Lung (tissue), 12 donors: ENCODE results near the gene TCP10L. TPM values are rescaled to one million over a fixed set of nuclear protein-coding genes. Genes with fewer than 3 reads are reported as not detected.

Source experiments
- ATAC-seq: fragments of 200-7000 bp; cut with Tn5 transposase; one replicate; pipeline ENCODE4 v1.9.1; 2020; ENCODE audit warnings: moderate number of reproducible peaks; ENCODE audit not compliant: insufficient read depth, low FRiP score
- DNase-seq, 3 donors: peaks; one replicate each; pipeline ENCODE4 v3.0.0-alpha.2; 2013 to 2017
- H3K27ac ChIP-seq, 2 donors: one replicate each; pipeline ENCODE4 v1.5.1; 2013; ENCODE audit warnings: mild to moderate bottlenecking in 2 of 2, moderate library complexity in 2 of 2, control low read depth in 1 of 2, inconsistent platforms in 1 of 2, low read depth in 1 of 2, low read length in 1 of 2
- H3K27me3 ChIP-seq, 3 donors: one replicate each; pipeline ENCODE4 v1.5.1; 2013; ENCODE audit warnings: low read length in 2 of 3; ENCODE audit not compliant: control insufficient read depth in 3 of 3, insufficient read depth in 3 of 3
- H3K36me3 ChIP-seq, 4 donors: one replicate each; pipeline ENCODE4 v1.5.1; 2013; ENCODE audit warnings: low read length in 4 of 4, mild to moderate bottlenecking in 1 of 4, moderate library complexity in 1 of 4; ENCODE audit not compliant: control insufficient read depth in 4 of 4, insufficient read depth in 4 of 4
- H3K4me1 ChIP-seq, 5 donors: one replicate each; pipeline ENCODE4 v1.5.1; 2013; ENCODE audit warnings: low read length in 5 of 5, mild to moderate bottlenecking in 2 of 5, moderate library complexity in 1 of 5; ENCODE audit not compliant: control insufficient read depth in 5 of 5, insufficient read depth in 5 of 5
- H3K4me3 ChIP-seq: one replicate; pipeline ENCODE4 v1.5.1; 2013; ENCODE audit warnings: mild to moderate bottlenecking, control low read depth, moderate library complexity
- H3K9ac ChIP-seq, 2 donors: one replicate each; pipeline ENCODE4 v1.5.1; 2013; ENCODE audit warnings: low read length in 2 of 2, control low read depth in 1 of 2; ENCODE audit not compliant: insufficient read depth in 1 of 2
- H3K9me3 ChIP-seq, 4 donors: one replicate each; pipeline ENCODE4 v1.5.1; 2013; ENCODE audit warnings: low read length in 3 of 4, mild to moderate bottlenecking in 1 of 4, moderate library complexity in 1 of 4; ENCODE audit not compliant: control insufficient read depth in 4 of 4, insufficient read depth in 3 of 4
- CTCF ChIP-seq: IDR thresholded peaks from 2 replicates; pipeline ENCODE4 v1.5.1; 2012; ENCODE audit warnings: mild to moderate bottlenecking; ENCODE audit errors: control extremely low read depth, extremely low read depth
- WGBS, 2 donors: extraction: QIAGEN DNeasy Blood & Tissue Kit; methylation state at CpG; one replicate each; pipeline ENCODE4 v1.1.7; 2013; 5-methylcytosine and 5-hydroxymethylcytosine counted together
- polyA plus RNA-seq, 2 donors: library from polyadenylated mRNA; stranded (reverse); fragments of 200-250 nt; gene quantifications; one replicate each; pipeline ENCODE4 v1.2.1, GENCODE V29; 2013
- total RNA-seq, 2 donors: library from RNA; depleted of rRNA in 1 of 2; stranded (reverse); fragments of >200 nt in 1 of 2; gene quantifications; one replicate each; pipeline ENCODE4 v1.2.1, GENCODE V29; 2014 to 2021
- donor health status: control.
- donor health status: control.
- donor health status: Bipolar disorder and iron deficiency.
- donor health status: healthy.
- donor health status: DM: yes; HTN: yes; CAD: no.

Gene TCP10L
- total and polyA plus RNA-seq, 4 donors, result 0.25 to 0.71 (median 0.54) TPM

GRCh38 chr21:32608851-32609250, 23.5 kb upstream of the TCP10L start:
- Histone ChIP-seq H3K9ac (no peak overlapping the region), H3K4me3 (no peak overlapping the region), H3K9me3 (no peaks in the 10 kb centered on the region), H3K27me3 (no peaks in the 10 kb centered on the region), H3K36me3 (peaks cover 4 to 36% (median 18%) of the 10 kb centered on the region in 4 donors), H3K4me1 (peaks cover 0 to 11% (median 4%) of the 10 kb centered on the region in 5 donors), H3K27ac (no peak overlapping the region)
- WGBS, 2 donors, result 94 to 95% methylated on average over 5 of the region's 5 CpGs
- TF ChIP-seq CTCF, result no peak
- DNase-seq (no peak), ATAC-seq (no peak)

GRCh38 chr21:32605469-32605868, 20.1 kb upstream of the TCP10L start:
- Histone ChIP-seq H3K4me1 (peaks cover 0 to 3% (median 0%) of the 10 kb centered on the region in 5 donors), H3K27me3 (no peaks in the 10 kb centered on the region), H3K27ac (no peak overlapping the region), H3K4me3 (no peak overlapping the region), H3K9ac (no peak overlapping the region), H3K9me3 (peaks cover 0 to 2% (median 0%) of the 10 kb centered on the region in 4 donors), H3K36me3 (peaks cover 13 to 49% (median 30%) of the 10 kb centered on the region in 4 donors)
- DNase-seq (no peak), ATAC-seq (no peak)
- TF ChIP-seq CTCF, result no peak
- WGBS, 2 donors, result 90 to 93% methylated on average over 8 of the region's 8 CpGs

- Histone ChIP-seq H3K9ac (no peak overlapping the region), H3K4me3 (no peak overlapping the region), H3K27me3 (no peaks in the 10 kb centered on the region), H3K4me1 (peaks cover 0 to 2% (median 0%) of the 10 kb centered on the region in 5 donors), H3K27ac (no peak overlapping the region), H3K9me3 (peaks cover 0 to 2% (median 0%) of the 10 kb centered on the region in 4 donors), H3K36me3 (peaks cover 13 to 47% (median 32%) of the 10 kb centered on the region in 4 donors)
- no peak for ATAC-seq
- no peak for TF ChIP-seq CTCF
- WGBS, 2 donors, result 92 to 93% methylated on average over 8 of the region's 8 CpGs
- DNase-seq, result no peak
Observed at GRCh38 chr21:32604464-32604863, 19.1 kb upstream of the TCP10L start.

- Histone ChIP-seq H3K27me3 (no peaks in the 10 kb centered on the region), H3K9me3 (peaks cover 0 to 2% (median 0%) of the 10 kb centered on the region in 4 donors), H3K9ac (no peak overlapping the region), H3K4me3 (no peak overlapping the region), H3K27ac (no peak overlapping the region), H3K36me3 (peaks cover 13 to 50% (median 31%) of the 10 kb centered on the region in 4 donors), H3K4me1 (peaks cover 0 to 2% (median 0%) of the 10 kb centered on the region in 5 donors)
- WGBS, 2 donors, result 81 to 94% methylated on average over 8 of the region's 8 CpGs
- no peak for TF ChIP-seq CTCF
- no peak for DNase-seq
- no peak for ATAC-seq
Observed at GRCh38 chr21:32603131-32603530, 17.8 kb upstream of the TCP10L start.
